Panc1 (cell line): ENCODE data around the gene S100B. TPM values are rescaled to one million over a fixed set of nuclear protein-coding genes. Genes with fewer than 3 reads are reported as not detected.

Source experiments
- ATAC-seq: fragments of 200-7000 bp; cut with Tn5 transposase; 2 replicates; pipeline ENCODE4 v1.9.1; 2020; ENCODE audit warnings: mild to moderate bottlenecking, moderate library complexity
- BruUV-seq: library from RNA; stranded (reverse); fragments of 400-500 nt; replicated peaks from 2 replicates; lab custom pipeline; 2021; lab: Mats Ljungman, UMichigan
- CTCF ChIA-PET: fragments of 300-600 bp; sonication (Branson Sonifier 250); formaldehyde crosslinking; loops from one replicate; lab custom pipeline; 2022; ENCODE audit warnings: antibody characterized with exemption; lab: Charles Lee
- POLR2A ChIA-PET: fragments of 300-600 bp; sonication (Branson Sonifier 250); formaldehyde crosslinking; loops from one replicate; lab custom pipeline; 2022; ENCODE audit warnings: antibody characterized with exemption; lab: Charles Lee
- DNase-seq: peaks from one replicate; pipeline ENCODE4 v3.0.0-alpha.2; 2010; ENCODE audit warnings: low read depth, low spot score
- H3K27ac ChIP-seq: 2 replicates; pipeline ENCODE4 v1.5.1; 2011; ENCODE audit warnings: mild to moderate bottlenecking, low read length, inconsistent platforms
- H3K27me3 ChIP-seq: fragments of 200-500 bp; sonication (Bioruptor generic); 2 replicates; pipeline ENCODE4 v1.6.0; 2014; ENCODE audit warnings: low read length, inconsistent platforms; ENCODE audit not compliant: control insufficient read depth, insufficient read depth
- H3K36me3 ChIP-seq: fragments of 200-500 bp; sonication (Bioruptor generic); 2 replicates; pipeline ENCODE4 v1.5.1; 2014; ENCODE audit warnings: inconsistent platforms, mild to moderate bottlenecking, low read length, moderate library complexity; ENCODE audit not compliant: control insufficient read depth, insufficient read depth
- H3K4me1 ChIP-seq: 2 replicates; pipeline ENCODE4 v1.5.1; 2011; ENCODE audit warnings: inconsistent platforms, mild to moderate bottlenecking, low read length, moderate library complexity; ENCODE audit not compliant: control insufficient read depth, insufficient read depth
- H3K4me3 ChIP-seq, 2 experiments: 2 replicates each; pipeline ENCODE4 v1.5.1; 2011 to 2012; ENCODE audit warnings: low read depth in 2 of 2, low read length in 2 of 2, mild to moderate bottlenecking in 2 of 2, inconsistent platforms in 1 of 2, moderate library complexity in 1 of 2
- H3K9me3 ChIP-seq: fragments of 200-500 bp; sonication (Bioruptor generic); 2 replicates; pipeline ENCODE4 v1.5.1; 2014; ENCODE audit warnings: low read depth, mild to moderate bottlenecking, inconsistent platforms, low read length, moderate library complexity; ENCODE audit not compliant: control insufficient read depth, insufficient read depth
- CTCF ChIP-seq: fragments of 450-650 bp; IDR thresholded peaks from 2 replicates; pipeline ENCODE4 v1.5.1; 2017; ENCODE audit warnings: mild to moderate bottlenecking
- POLR2AphosphoS5 ChIP-seq: IDR thresholded peaks from 2 replicates; pipeline ENCODE4 v1.6.1; 2012; ENCODE audit warnings: mild to moderate bottlenecking, low read depth, low read length, moderate library complexity
- REST ChIP-seq, 2 experiments: IDR thresholded peaks; 2 replicates each; pipeline ENCODE4 v1.6.1; 2011 to 2012; ENCODE audit warnings: low read depth in 2 of 2, control low read depth in 1 of 2, low read length in 1 of 2, mild to moderate bottlenecking in 1 of 2, moderate library complexity in 1 of 2; ENCODE audit not compliant: insufficient read depth in 1 of 2
- SIN3A ChIP-seq: IDR thresholded peaks from 2 replicates; pipeline ENCODE4 v1.6.1; 2012; ENCODE audit warnings: low read depth, mild to moderate bottlenecking, low read length, moderate library complexity, borderline replicate concordance; ENCODE audit not compliant: insufficient read depth
- TCF7L2 ChIP-seq: IDR thresholded peaks from 2 replicates; pipeline ENCODE4 v1.6.1; 2011; ENCODE audit warnings: mild to moderate bottlenecking, low read depth, low read length, inconsistent platforms
- in situ Hi-C: cut with HindIII; loops from 2 replicates; pipeline ENCODE4 v1.10.0; 2016; ENCODE audit warnings: low sequenced_read_pairs, low pct_unique_long_range_greater_than_20kb
- intact Hi-C: fragments of 100-400 bp; cut with micrococcal nuclease; formaldehyde crosslinking; loops from one replicate; pipeline ENCODE4 v1.10.0; 2022; ENCODE audit not compliant: unreplicated experiment
- total RNA-seq: library from RNA; stranded (reverse); gene quantifications from one replicate; pipeline ENCODE4 v1.2.1, GENCODE V29; 2021; ENCODE audit not compliant: unreplicated experiment

The S100B gene
- total RNA-seq, 1 experiment from 2014 or later: not detected

GRCh38 chr21:46619846-46620245, 15.0 kb upstream of the S100B start:
- intact Hi-C loops: no loop called here
- POLR2A ChIA-PET: no interaction called here

GRCh38 chr21:46618738-46619379, 14.0 kb upstream of the S100B start:
- BruUV-seq: no TSS peak
- in situ Hi-C loops (no loop called here), intact Hi-C loops (no loop called here)
- Histone ChIP-seq H3K4me1 (no peaks in the 10 kb centered on the region), H3K36me3 (no peaks in the 10 kb centered on the region), H3K9me3 (no peaks in the 10 kb centered on the region), H3K27ac (no peak overlapping the region), H3K27me3 (no peaks in the 10 kb centered on the region), H3K4me3 (no peak overlapping the region)
- CTCF ChIA-PET: interaction anchor here (0.5 kb wide), 1 partner anchor 17 kb away, joined by 8 read pairs; the partner anchor contains the start of gene PRMT2
- DNase-seq (no peak), ATAC-seq (no peak)
- TF ChIP-seq TCF7L2 (no peak), REST (IDR thresholded peaks at IDR 0.05; ENCODE audit: insufficient read depth in 1 of 2, low read depth in 2 of 2, low read length in 1 of 2) (no peak), POLR2AphosphoS5 (no peak), CTCF (no peak), SIN3A (no peak)
- POLR2A ChIA-PET: no interaction called here

More at GRCh38 chr21:46619846-46620245, 15.0 kb upstream of the S100B start:
- no peaks in the 10 kb centered on the region for H3K4me1 ChIP-seq
- CTCF ChIA-PET: no interaction called here
- no peak overlapping the region for H3K4me3 ChIP-seq
- in situ Hi-C loops: no loop called here
- DNase-seq (no peak), ATAC-seq (no peak)
- no peaks in the 10 kb centered on the region for H3K9me3 ChIP-seq
- no peaks in the 10 kb centered on the region for H3K27me3 ChIP-seq
- BruUV-seq: no TSS peak
- no peak overlapping the region for H3K27ac ChIP-seq
- TF ChIP-seq SIN3A: no peak
- no peak for TF ChIP-seq POLR2AphosphoS5
- no peak for TF ChIP-seq CTCF
- TF ChIP-seq TCF7L2: no peak
- no peak for TF ChIP-seq REST (IDR thresholded peaks at IDR 0.05; ENCODE audit: insufficient read depth in 1 of 2, low read depth in 2 of 2, low read length in 1 of 2)
- H3K36me3 ChIP-seq: no peaks in the 10 kb centered on the region
